ENCODE data around the gene TGFBI. TPM values are rescaled to one million over a fixed set of nuclear protein-coding genes. Genes with fewer than 3 reads are reported as not detected.

The TGFBI gene
- total RNA-seq, 1 donor from 2014 or later: 620 TPM

DNA sequence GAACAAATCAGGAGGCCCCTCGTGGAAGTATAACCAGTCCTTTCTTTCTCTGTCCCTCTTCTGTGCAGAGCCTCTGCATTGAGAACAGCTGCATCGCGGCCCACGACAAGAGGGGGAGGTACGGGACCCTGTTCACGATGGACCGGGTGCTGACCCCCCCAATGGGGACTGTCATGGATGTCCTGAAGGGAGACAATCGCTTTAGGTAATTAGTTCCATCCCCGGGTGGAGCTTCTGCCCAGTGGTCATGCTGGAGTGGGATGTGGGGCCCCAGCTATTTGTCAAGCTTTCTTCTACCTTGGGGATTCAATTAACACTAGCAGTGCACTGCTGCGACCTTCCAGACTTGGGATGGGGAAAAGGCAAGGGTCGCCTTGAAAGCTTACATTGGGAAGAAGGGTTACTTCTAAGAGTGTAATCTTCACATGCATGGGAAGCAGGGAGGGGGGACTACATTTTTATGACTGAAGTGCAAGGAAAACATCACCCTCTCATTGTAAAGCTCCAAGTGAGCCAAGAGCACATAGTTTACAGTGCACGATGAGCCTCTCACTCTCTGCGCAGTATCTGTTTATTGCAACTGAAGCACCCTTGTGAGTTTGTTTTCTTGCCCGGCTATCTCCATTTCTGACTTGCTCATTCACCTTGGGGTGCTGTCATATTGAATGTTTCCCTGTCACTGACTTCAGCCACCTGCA, 27.0 kb downstream of the TGFBI start:
- H3K27ac Mint-ChIP-seq (ENCODE audit: unreplicated experiment): no peak overlapping the region
- H3K36me3 Mint-ChIP-seq (ENCODE audit: low read depth): peaks cover 27% of the 10 kb centered on the region
- no peaks in the 10 kb centered on the region for H3K9me3 Mint-ChIP-seq (ENCODE audit: low read depth)
- no peaks in the 10 kb centered on the region for H3K27me3 Mint-ChIP-seq (ENCODE audit: low read depth)
- H3K4me1 Mint-ChIP-seq (ENCODE audit: low read depth): peaks cover 67% of the 10 kb centered on the region
- DNase-seq (ENCODE audit: low spot score): no peak
- H3K4me3 Mint-ChIP-seq (ENCODE audit: unreplicated experiment): no peak overlapping the region
- TF ChIP-seq, protein P1, sequence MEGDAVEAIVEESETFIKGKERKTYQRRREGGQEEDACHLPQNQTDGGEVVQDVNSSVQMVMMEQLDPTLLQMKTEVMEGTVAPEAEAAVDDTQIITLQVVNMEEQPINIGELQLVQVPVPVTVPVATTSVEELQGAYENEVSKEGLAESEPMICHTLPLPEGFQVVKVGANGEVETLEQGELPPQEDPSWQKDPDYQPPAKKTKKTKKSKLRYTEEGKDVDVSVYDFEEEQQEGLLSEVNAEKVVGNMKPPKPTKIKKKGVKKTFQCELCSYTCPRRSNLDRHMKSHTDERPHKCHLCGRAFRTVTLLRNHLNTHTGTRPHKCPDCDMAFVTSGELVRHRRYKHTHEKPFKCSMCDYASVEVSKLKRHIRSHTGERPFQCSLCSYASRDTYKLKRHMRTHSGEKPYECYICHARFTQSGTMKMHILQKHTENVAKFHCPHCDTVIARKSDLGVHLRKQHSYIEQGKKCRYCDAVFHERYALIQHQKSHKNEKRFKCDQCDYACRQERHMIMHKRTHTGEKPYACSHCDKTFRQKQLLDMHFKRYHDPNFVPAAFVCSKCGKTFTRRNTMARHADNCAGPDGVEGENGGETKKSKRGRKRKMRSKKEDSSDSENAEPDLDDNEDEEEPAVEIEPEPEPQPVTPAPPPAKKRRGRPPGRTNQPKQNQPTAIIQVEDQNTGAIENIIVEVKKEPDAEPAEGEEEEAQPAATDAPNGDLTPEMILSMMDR (IDR thresholded peaks at IDR 0.05): no peak

DNA sequence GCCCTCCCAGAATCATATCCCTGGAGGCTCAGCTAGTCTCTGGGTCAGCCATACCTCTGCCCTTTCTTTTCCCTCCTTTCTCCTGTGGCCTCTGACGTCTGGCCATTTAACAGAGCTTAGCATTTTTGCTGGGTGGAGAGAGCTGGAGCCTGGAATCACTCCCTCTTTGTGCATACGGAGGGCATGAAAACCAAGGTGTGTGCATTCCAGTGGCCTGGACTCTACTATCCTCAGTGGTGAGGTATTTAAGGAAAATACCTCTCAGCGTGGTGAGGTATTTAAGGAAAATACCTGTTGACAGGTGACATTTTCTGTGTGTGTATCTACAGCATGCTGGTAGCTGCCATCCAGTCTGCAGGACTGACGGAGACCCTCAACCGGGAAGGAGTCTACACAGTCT, 27.5 kb downstream of the TGFBI start:
- no peaks in the 10 kb centered on the region for H3K27me3 Mint-ChIP-seq (ENCODE audit: low read depth)
- peak overlapping the region; percentile 96 for H3K27ac Mint-ChIP-seq (ENCODE audit: unreplicated experiment)
- no peak overlapping the region for H3K4me3 Mint-ChIP-seq (ENCODE audit: unreplicated experiment)
- no peak for DNase-seq (ENCODE audit: low spot score)
- H3K9me3 Mint-ChIP-seq (ENCODE audit: low read depth): no peaks in the 10 kb centered on the region
- peaks cover 29% of the 10 kb centered on the region for H3K36me3 Mint-ChIP-seq (ENCODE audit: low read depth)
- peaks cover 67% of the 10 kb centered on the region for H3K4me1 Mint-ChIP-seq (ENCODE audit: low read depth)
- TF ChIP-seq, protein P1 (IDR thresholded peaks at IDR 0.05): no peak

DNA sequence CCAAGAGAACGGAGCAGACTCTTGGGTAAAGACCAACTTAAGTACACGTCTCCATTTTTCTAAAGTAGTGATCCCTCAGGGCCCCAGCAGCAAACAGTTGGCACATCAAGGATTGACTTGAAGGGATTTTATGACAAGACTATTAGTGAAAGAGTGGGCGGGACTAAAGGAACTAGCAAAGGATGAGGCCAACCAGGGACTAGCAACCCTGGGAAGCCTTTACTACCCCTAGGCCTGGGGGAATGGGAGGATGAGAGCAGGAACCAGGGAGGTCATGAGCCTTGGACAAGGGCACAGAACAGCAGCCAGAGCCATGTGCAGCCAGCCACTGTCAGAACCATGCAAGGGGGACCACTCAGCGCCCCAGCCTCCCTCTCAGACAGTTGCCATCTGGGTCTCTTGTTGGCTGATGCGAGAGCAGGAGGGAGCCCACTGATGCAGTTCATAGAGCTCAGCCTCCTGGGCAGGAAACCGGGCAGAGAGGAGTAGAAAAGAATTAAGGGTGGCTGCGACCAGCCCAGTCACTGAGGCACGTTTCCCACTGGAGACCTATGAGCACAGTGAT, 28.1 kb downstream of the TGFBI start:
- Mint-ChIP-seq H3K27me3 (ENCODE audit: low read depth) (no peaks in the 10 kb centered on the region), H3K4me3 (ENCODE audit: unreplicated experiment) (no peak overlapping the region), H3K9me3 (ENCODE audit: low read depth) (no peaks in the 10 kb centered on the region), H3K27ac (ENCODE audit: unreplicated experiment) (peak overlapping the region; percentile 96), H3K4me1 (ENCODE audit: low read depth) (peaks cover 67% of the 10 kb centered on the region), H3K36me3 (ENCODE audit: low read depth) (peaks cover 32% of the 10 kb centered on the region)
- DNase-seq (ENCODE audit: low spot score): no peak
- TF ChIP-seq, protein P1 (IDR thresholded peaks at IDR 0.05): no peak

DNA sequence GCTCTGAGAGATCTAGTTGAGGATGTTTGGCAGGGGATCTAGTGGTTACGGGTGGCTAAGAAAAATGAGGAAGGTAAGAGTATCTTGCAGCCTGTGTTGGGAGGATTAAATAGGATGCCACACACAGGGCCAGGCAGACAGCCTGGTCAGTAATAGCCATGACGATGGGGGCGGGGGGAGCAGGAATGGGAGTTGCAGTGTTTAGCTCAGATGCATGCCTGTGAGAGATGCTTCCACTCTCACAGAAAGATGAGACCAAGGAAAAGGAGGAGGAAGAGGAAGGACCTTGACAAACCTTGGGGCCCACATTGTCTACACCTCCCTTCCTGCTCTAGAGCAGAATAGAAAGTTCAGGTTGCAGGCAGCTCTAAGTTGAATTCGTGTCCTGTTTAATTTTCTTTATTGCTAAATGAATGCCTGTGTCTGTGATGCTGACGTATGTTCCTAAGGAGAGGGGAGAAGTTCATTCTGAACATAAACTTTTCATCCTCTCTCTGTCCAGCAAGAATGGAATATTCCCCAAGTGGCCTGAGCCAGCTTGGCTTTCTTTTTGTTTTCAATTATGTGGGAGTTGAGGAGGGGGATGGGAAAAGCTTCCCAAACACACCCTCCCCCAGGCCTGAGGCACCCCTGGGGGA, 28.7 kb downstream of the TGFBI start:
- Mint-ChIP-seq H3K9me3 (ENCODE audit: low read depth) (no peaks in the 10 kb centered on the region), H3K27me3 (ENCODE audit: low read depth) (no peaks in the 10 kb centered on the region), H3K4me3 (ENCODE audit: unreplicated experiment) (no peak overlapping the region), H3K27ac (ENCODE audit: unreplicated experiment) (peak overlapping the region; percentile 96), H3K4me1 (ENCODE audit: low read depth) (peaks cover 64% of the 10 kb centered on the region), H3K36me3 (ENCODE audit: low read depth) (peaks cover 33% of the 10 kb centered on the region)
- no peak for DNase-seq (ENCODE audit: low spot score)
- TF ChIP-seq, protein P1 (IDR thresholded peaks at IDR 0.05): no peak

DNA sequence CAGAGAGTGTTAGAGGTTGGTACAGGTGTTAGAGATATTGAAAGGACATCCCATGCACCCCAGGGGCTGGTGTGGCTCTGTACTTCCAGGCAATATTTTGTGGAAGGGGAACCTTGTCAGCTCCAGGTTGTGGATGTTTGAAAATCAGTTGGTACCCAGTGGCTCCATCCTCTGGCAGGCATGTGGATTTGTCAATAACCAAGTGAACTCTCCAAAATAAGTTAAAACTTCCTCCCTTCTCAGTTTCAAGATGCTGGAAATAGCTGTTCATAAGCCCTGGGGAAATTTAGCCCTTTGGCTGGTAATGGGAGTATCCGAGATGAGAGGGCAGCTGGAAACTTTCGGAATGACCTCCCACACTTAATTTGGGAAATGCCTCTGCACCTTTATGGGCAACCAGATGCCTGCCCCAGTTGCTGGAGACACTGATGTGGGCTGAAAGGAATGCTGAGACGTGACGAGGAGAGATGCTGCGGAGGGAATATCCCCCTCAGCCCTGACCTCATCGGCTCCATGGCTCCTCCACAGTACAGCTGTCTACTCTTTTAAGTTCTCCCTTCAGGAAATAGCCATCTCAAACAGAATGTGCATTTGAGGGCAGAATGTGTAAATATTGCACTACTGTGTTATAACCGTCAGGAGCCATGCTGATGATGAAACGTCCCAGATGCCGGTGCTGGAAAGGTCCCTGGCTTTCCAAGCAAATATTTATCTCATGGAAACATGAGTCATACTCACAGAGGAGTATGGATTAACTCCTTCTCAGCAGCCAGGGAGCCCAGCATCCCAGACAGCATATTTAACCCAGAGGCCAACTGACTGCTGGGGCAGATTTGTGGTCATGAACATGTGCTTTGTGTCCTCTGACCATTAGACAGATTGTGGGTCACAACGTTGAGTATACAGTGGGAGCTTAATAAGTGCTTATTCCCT, 29.5 kb downstream of the TGFBI start:
- H3K36me3 Mint-ChIP-seq (ENCODE audit: low read depth): peaks cover 41% of the 10 kb centered on the region
- H3K4me3 Mint-ChIP-seq (ENCODE audit: unreplicated experiment): peak overlapping the region; percentile 42
- TF ChIP-seq, protein P1 (IDR thresholded peaks at IDR 0.05): peak; percentile 88
- no peaks in the 10 kb centered on the region for H3K27me3 Mint-ChIP-seq (ENCODE audit: low read depth)
- peak overlapping the region; percentile 96 for H3K27ac Mint-ChIP-seq (ENCODE audit: unreplicated experiment)
- H3K9me3 Mint-ChIP-seq (ENCODE audit: low read depth): no peaks in the 10 kb centered on the region
- H3K4me1 Mint-ChIP-seq (ENCODE audit: low read depth): peaks cover 56% of the 10 kb centered on the region
- DNase-seq (ENCODE audit: low spot score): no peak

Measured in chondrocyte (in vitro differentiated cells).